Ramos (cell line): Measurements from ENCODE around the gene CACNG3.
"Not testable (repeated sequence)": the region's sequence is repeated elsewhere in the genome, so short reads cannot be mapped to it uniquely, and the experiment has no call there.

Source experiments
- in situ Hi-C: fragments of 300-500 bp; cut with MboI; formaldehyde crosslinking; loops from one replicate; pipeline ENCODE4 v1.14.3; 2022; ENCODE audit warnings: low sequenced_read_pairs; ENCODE audit not compliant: unreplicated experiment

Gene CACNG3

DNA sequence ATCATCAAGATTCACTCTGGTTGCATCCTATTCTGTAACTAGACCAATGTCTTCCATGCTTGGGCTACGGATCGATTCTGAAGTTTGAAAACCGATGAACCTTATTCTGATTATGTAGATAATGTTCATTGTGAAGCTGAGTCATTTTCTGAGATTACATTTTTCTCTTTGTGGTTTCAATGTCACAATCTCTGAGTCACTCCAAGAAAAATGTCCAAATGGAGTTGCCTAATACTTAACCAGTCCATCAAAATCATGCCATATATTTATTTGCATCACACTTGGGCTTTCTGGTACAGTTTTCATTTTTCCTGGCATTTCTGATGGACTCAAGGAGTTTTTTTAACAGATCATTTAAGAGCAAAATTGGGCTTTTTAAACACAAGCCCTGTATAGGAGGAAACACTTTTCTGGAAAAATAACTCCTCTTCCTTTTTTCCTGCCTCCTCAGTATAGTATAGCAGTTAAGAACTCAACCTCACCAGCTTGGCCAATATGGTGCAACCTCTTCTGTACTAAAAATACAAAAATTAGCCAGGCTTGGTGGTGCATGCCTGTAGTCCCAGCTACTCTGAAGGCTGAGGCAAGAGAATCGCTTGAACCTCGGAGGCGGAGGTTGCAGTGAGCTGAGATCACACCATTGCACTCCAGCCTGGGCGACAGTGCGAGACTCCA, 17.5 kb downstream of the CACNG3 start:
- in situ Hi-C loops = no loop called here

DNA sequence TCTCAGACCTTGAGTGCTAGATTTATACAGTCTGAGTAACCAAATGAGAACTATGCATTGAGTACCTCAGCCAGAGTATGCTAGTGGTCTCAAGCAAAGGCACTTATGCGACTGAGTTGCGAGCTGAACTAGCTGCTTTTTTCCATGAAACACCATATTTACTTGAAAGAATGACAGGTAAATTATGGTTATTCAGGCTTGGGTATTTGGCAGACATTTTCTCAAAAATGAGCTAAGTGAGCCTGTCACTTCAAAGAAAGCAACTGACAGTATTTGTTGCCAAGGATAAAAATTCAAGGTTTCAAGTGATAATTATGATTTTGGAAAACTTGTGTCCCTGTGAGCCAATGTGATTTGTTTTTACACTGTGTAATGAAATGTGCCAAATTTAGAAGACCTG, 19.3 kb downstream of the CACNG3 start:
- in situ Hi-C loops = no loop called here

DNA sequence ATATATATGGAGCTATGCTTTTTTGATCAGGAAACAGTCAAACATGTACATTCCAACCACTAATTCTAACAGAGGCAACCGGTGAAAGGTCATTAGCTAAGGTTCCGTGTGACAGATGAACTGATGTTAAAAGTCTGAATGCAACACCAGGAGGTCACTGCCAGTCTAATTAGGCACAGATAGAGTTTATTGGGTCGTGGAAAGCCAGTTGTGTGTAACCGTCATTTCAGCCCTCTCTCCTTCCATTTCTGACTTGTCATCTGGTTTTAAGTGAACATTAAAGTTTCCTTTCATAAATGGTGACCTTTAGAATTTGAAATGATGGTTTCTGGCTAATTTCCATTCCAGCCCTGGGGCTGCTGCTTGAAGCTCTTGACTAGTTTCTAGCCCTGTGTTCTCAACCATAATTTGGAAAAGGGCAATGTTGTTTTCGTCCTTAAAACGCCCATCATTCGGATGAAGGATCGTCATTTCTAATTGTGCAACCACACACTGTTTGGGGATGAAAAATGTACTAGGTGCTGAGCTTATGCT, 23.9 kb downstream of the CACNG3 start:
- in situ Hi-C loops = no loop called here

DNA sequence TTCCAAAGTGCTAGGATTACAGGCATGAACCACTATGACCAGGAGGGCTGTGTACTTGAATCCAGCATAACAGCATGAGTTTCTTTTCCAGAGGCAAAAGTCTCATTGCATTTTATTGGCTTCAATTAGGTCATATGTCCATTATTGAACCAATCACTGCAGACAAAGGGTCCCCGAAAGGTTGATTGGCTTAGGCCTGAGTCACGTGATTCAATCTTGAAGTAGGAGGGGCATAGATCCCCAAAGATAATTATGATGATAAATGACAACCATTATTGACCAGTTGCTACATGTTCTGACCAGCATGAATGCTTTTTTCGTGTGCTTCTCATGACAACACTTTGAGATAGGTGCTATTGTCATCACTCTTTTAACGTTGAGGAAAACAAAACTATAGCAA, 25.3 kb downstream of the CACNG3 start:
- in situ Hi-C loops = no loop called here

DNA sequence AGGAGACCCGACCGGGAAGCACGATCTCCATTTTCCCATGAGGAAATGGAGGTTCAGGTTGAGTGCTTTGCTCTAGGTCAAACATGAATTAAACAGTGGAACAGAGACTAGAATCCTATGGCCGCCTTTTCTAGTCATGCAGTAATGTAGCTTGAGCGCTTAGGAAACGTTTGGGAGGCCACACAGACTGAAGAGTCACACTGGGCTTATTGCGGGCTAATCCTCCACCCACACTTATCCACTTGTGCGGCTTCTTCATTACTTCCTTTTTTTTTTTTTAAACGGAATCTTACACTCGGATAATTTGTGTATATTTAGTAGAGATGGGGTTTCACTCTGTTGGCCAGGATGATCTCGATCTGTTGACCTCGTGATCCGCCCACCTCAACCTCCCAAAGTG, 26.0 kb downstream of the CACNG3 start:
- in situ Hi-C loops = no loop called here

DNA sequence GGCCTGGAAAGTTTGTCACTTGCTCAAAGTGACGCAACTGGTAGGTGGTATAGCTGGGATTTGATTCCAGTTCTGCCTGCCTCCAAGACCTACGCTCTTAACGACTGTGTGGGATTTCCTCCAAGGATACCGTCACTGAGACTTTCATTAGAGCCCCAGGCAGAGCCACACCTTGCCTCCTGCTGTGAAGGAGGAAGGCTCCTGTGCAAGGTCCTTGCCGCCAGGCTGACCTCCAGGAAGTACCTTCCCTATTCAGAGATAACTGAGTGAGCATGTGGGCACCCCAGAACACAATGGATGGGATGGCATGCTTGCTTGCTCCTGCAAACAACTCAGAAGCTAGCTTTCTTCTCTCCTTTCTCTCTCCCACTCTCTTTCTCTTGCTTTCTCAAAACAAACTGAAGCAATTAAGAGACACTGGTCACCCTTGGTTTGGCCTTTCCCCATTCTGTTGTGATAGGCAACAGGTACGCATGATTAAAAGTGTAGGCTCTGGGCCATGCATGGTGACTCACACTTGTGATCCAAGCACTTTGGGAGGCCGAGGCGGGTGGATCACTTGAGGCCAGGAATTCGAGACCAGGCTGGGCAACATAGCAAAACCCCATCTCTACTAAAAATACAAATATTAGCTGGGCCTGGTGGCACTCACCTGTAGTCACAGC, 30.7 kb downstream of the CACNG3 start:
- in situ Hi-C loops = no loop called here

DNA sequence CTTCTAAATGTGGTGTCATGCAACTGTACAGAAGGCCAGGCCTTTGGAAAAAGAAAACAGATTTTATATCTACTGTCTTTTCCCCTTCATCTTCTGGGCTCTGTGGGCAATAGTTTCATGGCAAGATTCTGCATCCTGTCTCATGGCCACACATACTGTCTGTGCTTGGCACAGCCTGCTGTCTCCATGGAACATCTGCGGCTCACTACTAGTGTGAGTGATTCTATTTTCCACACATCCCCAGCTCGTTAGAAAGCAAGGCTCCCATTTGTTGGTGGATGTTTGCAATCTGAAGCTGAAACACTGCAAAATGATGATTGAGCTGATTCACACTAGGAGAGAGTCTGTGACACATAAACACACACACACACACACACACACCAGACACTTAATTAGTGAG, 32.4 kb downstream of the CACNG3 start:
- in situ Hi-C loops = no loop called here

DNA sequence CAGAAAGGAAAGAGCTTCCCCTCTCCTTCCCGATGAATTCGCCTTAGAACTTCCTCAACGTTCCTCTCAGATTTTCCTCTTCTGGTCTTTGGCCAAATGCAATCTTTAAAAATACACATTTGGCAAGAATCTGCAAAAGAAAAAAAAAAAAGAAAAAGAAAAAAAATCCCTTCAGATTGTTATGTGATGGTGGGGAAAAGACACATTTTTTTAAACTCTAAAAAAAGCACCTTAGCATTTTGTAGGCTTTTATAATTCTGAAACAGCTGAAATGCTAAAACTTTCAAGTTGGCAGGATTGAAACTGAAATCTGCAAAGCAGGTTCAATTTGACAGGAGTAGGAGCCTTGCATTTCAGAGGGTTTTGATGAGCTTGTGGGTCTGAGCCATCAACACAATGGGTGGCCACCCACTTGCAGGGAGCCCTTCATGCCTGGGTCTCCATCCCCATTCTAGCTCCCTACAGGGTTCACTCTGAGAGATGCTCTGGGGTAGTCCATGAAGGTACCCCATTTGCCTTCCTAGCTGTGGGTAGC, 33.1 kb downstream of the CACNG3 start:
- in situ Hi-C loops = no loop called here

DNA sequence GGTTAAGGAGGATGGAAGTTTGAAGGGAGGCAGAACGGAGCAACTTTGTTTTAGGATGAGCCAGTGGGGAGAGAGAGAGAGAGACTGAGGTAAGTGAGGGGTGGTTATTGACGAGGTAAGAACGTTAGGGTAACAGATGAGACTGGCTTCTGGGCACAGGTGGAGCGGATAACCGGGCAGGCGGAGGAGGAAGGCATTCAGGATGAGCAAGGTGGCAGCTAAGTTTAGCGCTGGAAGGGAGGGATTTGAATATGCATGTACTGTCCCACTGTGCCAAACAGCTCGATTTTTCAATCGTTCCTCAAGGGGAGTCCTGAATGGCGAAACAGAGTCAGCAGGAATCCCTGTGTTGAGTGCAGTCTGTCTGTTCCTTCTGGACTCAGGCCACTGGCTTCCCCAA, 35.8 kb downstream of the CACNG3 start:
- in situ Hi-C loops = no loop called here

DNA sequence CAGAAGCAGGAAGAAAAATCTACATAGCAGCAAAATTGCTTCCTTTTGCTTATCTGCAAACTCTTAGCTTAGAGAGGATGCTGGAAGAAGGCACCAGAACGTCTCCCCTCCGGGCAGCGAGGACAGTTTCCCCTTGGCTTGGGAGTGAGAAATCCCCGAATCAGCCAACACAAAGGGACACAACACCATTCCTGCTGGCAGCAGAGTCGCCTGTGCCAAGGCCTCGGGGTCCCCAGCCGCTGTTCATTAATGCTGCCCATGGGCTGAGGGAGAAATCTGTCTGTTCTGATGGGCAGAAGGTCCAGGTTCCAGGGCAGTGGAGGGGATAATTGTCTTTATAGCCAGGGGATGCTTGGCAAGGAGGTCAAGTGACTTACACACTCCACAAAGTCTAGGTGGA, 38.0 kb downstream of the CACNG3 start:
- in situ Hi-C loops = no loop called here

DNA sequence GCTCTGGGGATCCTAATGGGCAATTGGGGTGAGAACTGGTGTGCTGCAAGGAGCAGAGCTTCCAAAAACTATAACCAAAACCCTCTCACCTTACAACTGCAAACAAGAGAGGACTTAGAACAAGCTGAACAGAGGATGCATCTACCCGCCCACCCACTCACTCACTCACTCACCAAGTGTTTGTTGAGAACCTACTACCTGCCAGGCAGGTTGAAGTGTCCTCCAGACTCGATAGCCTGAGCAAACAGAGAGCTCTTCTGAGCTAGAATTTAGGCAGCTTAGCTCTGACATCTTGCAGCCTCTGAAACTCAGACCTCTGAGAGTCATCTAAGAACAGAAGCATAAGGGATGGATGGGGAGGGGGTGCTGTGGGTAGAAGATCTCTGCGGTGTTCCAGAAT, 41.2 kb downstream of the CACNG3 start:
- in situ Hi-C loops = no loop called here

DNA sequence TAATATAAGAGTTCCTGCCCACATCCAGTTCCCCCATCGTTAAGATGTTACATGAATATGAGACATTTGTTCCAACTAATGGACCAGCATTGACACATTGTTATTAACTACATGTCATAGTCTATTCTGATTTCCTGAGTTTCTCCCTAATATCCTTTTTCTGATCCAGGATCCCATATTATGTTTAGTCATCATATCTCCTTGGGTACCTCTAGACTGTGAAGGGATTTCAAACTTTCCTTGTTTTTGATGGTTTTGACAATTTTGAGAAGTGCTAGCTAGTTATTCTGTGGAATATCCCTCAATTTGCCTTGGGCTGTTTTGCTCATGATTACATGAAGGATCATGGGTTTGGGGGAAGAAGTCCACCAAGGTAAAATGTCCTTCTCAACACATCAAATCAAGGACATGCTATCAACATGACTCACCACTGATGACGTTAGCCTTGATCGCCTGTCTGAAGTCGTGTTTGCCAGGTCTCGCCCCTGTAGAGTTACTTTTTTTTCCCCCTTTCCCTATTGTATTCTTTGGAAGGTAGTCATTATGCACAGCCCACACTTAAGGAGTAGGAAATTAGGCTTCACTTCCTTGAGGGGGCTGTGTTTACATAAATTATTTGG, 42.5 kb downstream of the CACNG3 start:
- in situ Hi-C loops = no loop called here

DNA sequence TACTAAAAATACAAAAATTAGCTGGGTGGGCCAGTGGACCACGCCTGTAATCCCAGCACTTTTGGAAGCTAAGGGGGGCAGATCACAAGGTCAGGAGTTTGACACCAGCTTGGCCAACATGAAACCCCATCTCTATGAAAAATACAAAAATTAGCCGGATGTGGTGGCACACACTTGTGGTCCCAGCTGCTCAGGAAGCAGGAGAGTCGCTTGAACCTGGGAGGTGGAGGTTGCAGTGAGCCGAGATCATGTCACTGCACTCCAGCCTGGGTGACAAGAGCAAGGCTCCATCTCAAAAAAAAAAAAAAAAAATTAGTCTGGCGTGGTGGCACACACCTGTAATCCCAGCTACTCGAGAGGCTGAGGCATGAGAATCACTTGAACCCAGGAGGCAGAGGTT, 44.6 kb downstream of the CACNG3 start:
- in situ Hi-C loops = not testable (repeated sequence)

DNA sequence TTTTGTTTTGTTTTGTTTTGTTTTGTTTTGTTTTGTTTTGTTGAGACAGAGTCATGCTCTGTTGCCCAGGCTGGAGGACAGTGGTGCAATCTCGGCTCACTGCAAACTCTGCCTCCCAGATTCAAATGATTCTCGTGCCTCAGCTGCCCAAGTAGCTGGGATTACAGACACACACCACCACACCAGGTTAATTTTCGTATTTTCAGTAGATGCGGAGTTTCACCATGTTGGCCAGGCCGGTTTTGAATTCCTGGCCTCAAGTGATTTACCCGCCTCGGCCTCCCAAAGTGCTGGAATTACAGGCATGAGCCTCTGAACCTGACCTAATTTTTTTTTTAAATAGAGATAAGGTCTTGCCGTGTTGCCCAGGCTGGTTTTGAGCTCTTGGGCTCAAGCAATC, 46.5 kb downstream of the CACNG3 start:
- in situ Hi-C loops = no loop called here

DNA sequence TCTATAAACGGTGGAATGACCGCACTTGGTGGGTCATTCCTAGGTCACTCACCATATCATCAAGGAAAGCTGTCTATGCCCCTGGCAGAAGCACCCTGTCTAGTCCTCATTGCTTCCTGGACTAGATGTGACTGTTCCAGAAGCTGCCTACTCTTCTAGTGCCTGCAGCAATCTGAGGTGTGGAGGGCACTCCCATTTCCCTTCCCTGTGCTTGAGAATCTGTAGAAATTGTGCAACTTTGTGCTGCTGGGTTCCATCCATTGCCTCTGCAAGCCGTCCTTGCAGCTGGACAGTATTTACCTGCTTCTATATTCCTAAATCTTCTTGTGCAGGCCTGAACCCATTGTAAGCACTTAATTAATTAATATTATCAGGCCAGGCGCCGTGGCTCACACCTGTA, 52.1 kb downstream of the CACNG3 start:
- in situ Hi-C loops = no loop called here

DNA sequence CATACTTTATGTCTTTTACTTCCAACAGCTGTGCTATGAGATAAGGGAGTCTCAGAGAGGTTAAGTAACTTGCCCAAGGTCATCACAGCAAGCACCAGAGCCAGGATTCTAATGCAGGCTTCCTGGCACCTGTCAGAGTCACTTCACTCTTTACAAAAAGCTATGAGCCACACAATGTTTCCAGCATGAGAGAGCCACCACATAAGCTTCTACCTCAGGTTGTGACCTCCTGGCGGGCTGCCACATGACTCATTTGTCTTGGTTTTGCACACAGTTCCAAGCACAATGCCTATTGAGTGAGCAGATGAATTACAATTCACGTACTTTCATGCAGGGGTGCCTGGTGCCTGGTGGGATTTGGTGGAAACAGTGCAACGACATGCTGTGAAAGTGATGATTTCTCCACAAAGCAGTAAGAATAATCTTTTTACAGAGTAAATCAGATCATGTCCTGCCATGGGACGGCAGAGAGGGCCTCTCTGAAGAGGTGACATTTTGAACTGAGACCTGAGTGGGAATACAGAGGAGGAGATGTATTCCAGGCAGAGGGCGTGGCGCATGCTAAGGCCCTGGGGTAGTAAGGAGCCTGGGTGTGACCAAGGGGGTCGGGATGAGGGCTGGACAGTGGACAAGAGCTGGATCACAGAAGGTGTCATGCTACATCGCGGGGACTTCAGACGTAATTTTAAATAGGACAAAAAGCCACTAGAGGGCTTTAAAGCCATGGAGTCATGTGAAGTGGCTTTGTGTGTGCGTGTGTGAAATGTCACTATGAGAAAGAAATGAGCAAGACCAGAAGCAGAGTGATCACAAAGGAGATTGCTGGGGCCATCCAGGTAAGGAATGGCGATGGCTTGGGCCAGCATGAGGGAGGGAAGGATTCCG, 53.4 kb downstream of the CACNG3 start:
- in situ Hi-C loops = no loop called here

DNA sequence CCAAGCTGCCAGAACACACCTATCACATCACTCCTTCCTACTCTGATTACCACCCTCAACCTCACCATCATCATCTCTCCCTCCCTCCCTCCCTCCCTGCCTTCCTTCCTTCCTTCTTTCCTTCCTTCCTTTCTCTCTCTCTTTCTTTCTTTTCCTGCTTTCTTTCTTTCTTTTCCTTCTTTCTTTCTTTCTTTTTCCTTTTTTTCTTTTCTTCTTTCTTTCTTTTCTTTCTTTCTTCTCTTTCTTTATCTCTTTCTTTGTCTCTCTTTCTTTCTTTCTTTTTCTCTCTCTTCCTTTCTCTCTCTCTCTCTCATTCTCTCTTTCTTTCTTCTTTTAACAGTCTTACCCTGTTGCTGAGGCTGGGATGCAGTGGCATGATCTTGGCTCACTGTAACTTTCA, 59.2 kb downstream of the CACNG3 start:
- in situ Hi-C loops = no loop called here

DNA sequence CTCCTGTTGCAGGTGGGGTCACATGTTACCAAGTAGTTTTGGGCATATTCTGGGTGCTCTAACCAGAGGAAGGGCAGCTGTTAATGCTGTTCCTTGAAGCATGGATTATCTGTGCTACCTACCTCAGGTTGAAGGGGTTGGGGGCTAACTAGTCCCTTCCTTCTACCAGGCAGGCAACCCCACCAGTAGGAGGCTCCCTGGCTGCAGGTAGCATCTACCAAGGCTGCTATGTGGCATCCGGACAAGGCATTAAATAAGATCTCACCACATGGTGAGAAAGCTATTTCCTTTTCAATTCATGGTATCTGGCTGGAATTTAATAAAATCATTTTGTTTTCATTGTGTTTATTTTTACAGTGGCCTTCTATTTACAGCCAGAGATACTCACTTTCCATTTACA, 62.5 kb downstream of the CACNG3 start:
- in situ Hi-C loops = no loop called here

DNA sequence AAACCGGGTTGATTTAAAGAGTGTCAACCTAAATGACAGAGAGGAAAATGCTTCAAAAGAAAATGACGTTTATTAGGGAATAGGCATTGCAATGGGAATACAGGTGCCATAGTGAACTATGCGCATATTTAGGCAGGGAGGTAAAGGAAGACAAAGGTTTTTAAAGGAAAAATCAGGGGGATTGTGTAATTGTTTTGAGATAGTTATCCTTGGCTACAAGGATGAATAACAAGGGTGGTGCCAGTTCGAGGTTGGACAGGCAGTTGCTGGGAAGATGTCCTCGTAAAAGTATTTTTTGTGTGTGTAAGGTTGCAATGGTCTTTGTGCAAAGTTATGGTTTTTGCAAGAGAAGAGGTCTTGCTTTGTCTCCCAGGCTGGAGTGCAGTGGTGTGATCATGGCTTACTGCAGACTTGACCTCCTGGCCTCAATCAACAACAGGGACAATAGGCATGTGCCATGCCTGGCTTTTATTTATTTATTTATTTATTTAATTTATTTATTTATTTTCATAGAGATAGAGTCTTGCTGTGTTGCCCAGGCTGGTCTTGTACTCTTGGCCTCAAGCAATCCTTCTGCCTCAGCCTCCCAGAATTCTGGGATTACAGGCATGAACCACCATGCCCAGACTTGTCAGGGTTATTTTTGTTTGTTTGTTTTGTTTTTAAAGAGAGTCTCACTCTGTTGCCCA, 63.1 kb downstream of the CACNG3 start:
- in situ Hi-C loops = no loop called here

DNA sequence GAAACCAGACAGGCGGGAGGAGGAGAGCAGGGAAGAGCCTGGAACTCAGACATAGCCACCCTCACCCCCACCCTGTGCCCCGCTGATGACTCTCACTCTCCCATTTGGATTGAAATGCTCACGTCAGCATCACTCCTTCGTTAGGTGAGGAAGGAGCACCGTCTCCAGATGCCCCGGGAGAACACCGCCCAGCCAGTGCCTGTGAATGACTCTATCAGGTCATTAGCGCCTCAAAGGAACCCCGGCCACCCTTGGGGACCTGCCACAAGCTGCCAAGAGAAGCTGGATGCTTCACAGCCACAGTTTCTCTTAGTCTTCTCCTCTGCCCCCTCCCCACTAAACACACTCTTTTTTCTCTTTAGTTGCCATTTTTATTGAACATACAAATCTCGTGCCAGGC, 66.0 kb downstream of the CACNG3 start:
- in situ Hi-C loops = no loop called here
